ENCODE measurements around the gene PCDH18. TPM values are rescaled to one million over a fixed set of nuclear protein-coding genes. Genes with fewer than 3 reads are reported as not detected.

The PCDH18 gene
- total and polyA plus RNA-seq, 2 donors: 1.7 to 9.9 TPM

GRCh38 chr4:137533855-137534254 lies 1.6 kb upstream of the PCDH18 start:
- no peaks in the 10 kb centered on the region for H3K36me3 ChIP-seq (ENCODE audit: control insufficient read depth in 2 of 2, insufficient read depth in 2 of 2, low read length in 1 of 2)
- H3K27ac ChIP-seq (ENCODE audit: low read depth in 1 of 2, low read length in 1 of 2): no peak overlapping the region
- no peaks in the 10 kb centered on the region for H3K27me3 ChIP-seq (ENCODE audit: control insufficient read depth in 2 of 2, insufficient read depth in 1 of 2, low read length in 1 of 2)
- no peaks in the 10 kb centered on the region for H3K9me3 ChIP-seq (ENCODE audit: control insufficient read depth in 2 of 2, insufficient read depth in 1 of 2, low read length in 1 of 2)
- H3K4me1 ChIP-seq (ENCODE audit: control insufficient read depth in 2 of 2, insufficient read depth in 2 of 2, low read length in 2 of 2): no peaks in the 10 kb centered on the region
- WGBS: 84% methylated on average over 2 of the region's 2 CpGs
- no peak overlapping the region for H3K4me3 ChIP-seq (ENCODE audit: low read length in 2 of 2)
- no peak for DNase-seq (ENCODE audit: low read depth in 6 of 9, low spot score in 9 of 9)

- Histone ChIP-seq H3K4me1 (ENCODE audit: control insufficient read depth in 2 of 2, insufficient read depth in 2 of 2, low read length in 2 of 2) (no peaks in the 10 kb centered on the region), H3K27ac (ENCODE audit: low read depth in 1 of 2, low read length in 1 of 2) (peak overlapping the region in 1 of 2 donors; percentile 19), H3K27me3 (ENCODE audit: control insufficient read depth in 2 of 2, insufficient read depth in 1 of 2, low read length in 1 of 2) (no peaks in the 10 kb centered on the region), H3K36me3 (ENCODE audit: control insufficient read depth in 2 of 2, insufficient read depth in 2 of 2, low read length in 1 of 2) (no peaks in the 10 kb centered on the region), H3K4me3 (ENCODE audit: low read length in 2 of 2) (no peak overlapping the region), H3K9me3 (ENCODE audit: control insufficient read depth in 2 of 2, insufficient read depth in 1 of 2, low read length in 1 of 2) (no peaks in the 10 kb centered on the region)
- DNase-seq (ENCODE audit: low read depth in 6 of 9, low spot score in 9 of 9): no peak
- 14% methylated on average over 3 of the region's 3 CpGs for WGBS
Observed at GRCh38 chr4:137532869-137533236, 559 bp upstream of the PCDH18 start.

- DNase-seq (ENCODE audit: low read depth in 6 of 9, low spot score in 9 of 9): no peak
- Histone ChIP-seq H3K36me3 (ENCODE audit: control insufficient read depth in 2 of 2, insufficient read depth in 2 of 2, low read length in 1 of 2) (no peaks in the 10 kb centered on the region), H3K27ac (ENCODE audit: low read depth in 1 of 2, low read length in 1 of 2) (no peak overlapping the region), H3K9me3 (ENCODE audit: control insufficient read depth in 2 of 2, insufficient read depth in 1 of 2, low read length in 1 of 2) (no peaks in the 10 kb centered on the region), H3K27me3 (ENCODE audit: control insufficient read depth in 2 of 2, insufficient read depth in 1 of 2, low read length in 1 of 2) (no peaks in the 10 kb centered on the region), H3K4me3 (ENCODE audit: low read length in 2 of 2) (peak overlapping the region in 1 of 2 donors; percentile 22), H3K4me1 (ENCODE audit: control insufficient read depth in 2 of 2, insufficient read depth in 2 of 2, low read length in 2 of 2) (no peaks in the 10 kb centered on the region)
- WGBS: 26% methylated on average over 13 of the region's 13 CpGs
Observed at GRCh38 chr4:137531168-137531985, 917 bp downstream of the PCDH18 start.

GRCh38 chr4:137530176-137530575 lies 2.1 kb downstream of the PCDH18 start:
- Histone ChIP-seq H3K4me3 (ENCODE audit: low read length in 2 of 2) (peak overlapping the region in 1 of 2 donors; percentile 9), H3K9me3 (ENCODE audit: control insufficient read depth in 2 of 2, insufficient read depth in 1 of 2, low read length in 1 of 2) (no peaks in the 10 kb centered on the region), H3K36me3 (ENCODE audit: control insufficient read depth in 2 of 2, insufficient read depth in 2 of 2, low read length in 1 of 2) (no peaks in the 10 kb centered on the region), H3K27me3 (ENCODE audit: control insufficient read depth in 2 of 2, insufficient read depth in 1 of 2, low read length in 1 of 2) (no peaks in the 10 kb centered on the region), H3K27ac (ENCODE audit: low read depth in 1 of 2, low read length in 1 of 2) (no peak overlapping the region), H3K4me1 (ENCODE audit: control insufficient read depth in 2 of 2, insufficient read depth in 2 of 2, low read length in 2 of 2) (no peaks in the 10 kb centered on the region)
- DNase-seq (ENCODE audit: low read depth in 6 of 9, low spot score in 9 of 9): no peak
- 92% methylated on average over 7 of the region's 7 CpGs for WGBS

GRCh38 chr4:137529432-137529831 lies 2.9 kb downstream of the PCDH18 start:
- Histone ChIP-seq H3K27me3 (ENCODE audit: control insufficient read depth in 2 of 2, insufficient read depth in 1 of 2, low read length in 1 of 2) (no peaks in the 10 kb centered on the region), H3K27ac (ENCODE audit: low read depth in 1 of 2, low read length in 1 of 2) (no peak overlapping the region), H3K4me3 (ENCODE audit: low read length in 2 of 2) (peak overlapping the region in 1 of 2 donors; percentile 9), H3K36me3 (ENCODE audit: control insufficient read depth in 2 of 2, insufficient read depth in 2 of 2, low read length in 1 of 2) (no peaks in the 10 kb centered on the region), H3K4me1 (ENCODE audit: control insufficient read depth in 2 of 2, insufficient read depth in 2 of 2, low read length in 2 of 2) (no peaks in the 10 kb centered on the region), H3K9me3 (ENCODE audit: control insufficient read depth in 2 of 2, insufficient read depth in 1 of 2, low read length in 1 of 2) (no peaks in the 10 kb centered on the region)
- no peak for DNase-seq (ENCODE audit: low read depth in 6 of 9, low spot score in 9 of 9)
- WGBS: 79% methylated on average over 5 of the region's 5 CpGs

GRCh38 chr4:137528673-137529072 lies 3.6 kb downstream of the PCDH18 start:
- no peaks in the 10 kb centered on the region for H3K27me3 ChIP-seq (ENCODE audit: control insufficient read depth in 2 of 2, insufficient read depth in 1 of 2, low read length in 1 of 2)
- no peak overlapping the region for H3K4me3 ChIP-seq (ENCODE audit: low read length in 2 of 2)
- no peaks in the 10 kb centered on the region for H3K9me3 ChIP-seq (ENCODE audit: control insufficient read depth in 2 of 2, insufficient read depth in 1 of 2, low read length in 1 of 2)
- no peak overlapping the region for H3K27ac ChIP-seq (ENCODE audit: low read depth in 1 of 2, low read length in 1 of 2)
- H3K36me3 ChIP-seq (ENCODE audit: control insufficient read depth in 2 of 2, insufficient read depth in 2 of 2, low read length in 1 of 2): no peaks in the 10 kb centered on the region
- 91% methylated on average over 4 of the region's 4 CpGs for WGBS
- H3K4me1 ChIP-seq (ENCODE audit: control insufficient read depth in 2 of 2, insufficient read depth in 2 of 2, low read length in 2 of 2): no peaks in the 10 kb centered on the region
- no peak for DNase-seq (ENCODE audit: low read depth in 6 of 9, low spot score in 9 of 9)

- no peaks in the 10 kb centered on the region for H3K4me1 ChIP-seq (ENCODE audit: control insufficient read depth in 2 of 2, insufficient read depth in 2 of 2, low read length in 2 of 2)
- H3K9me3 ChIP-seq (ENCODE audit: control insufficient read depth in 2 of 2, insufficient read depth in 1 of 2, low read length in 1 of 2): no peaks in the 10 kb centered on the region
- no peak overlapping the region for H3K4me3 ChIP-seq (ENCODE audit: low read length in 2 of 2)
- H3K27ac ChIP-seq (ENCODE audit: low read depth in 1 of 2, low read length in 1 of 2): no peak overlapping the region
- no peaks in the 10 kb centered on the region for H3K27me3 ChIP-seq (ENCODE audit: control insufficient read depth in 2 of 2, insufficient read depth in 1 of 2, low read length in 1 of 2)
- no peak for DNase-seq (ENCODE audit: low read depth in 6 of 9, low spot score in 9 of 9)
- no peaks in the 10 kb centered on the region for H3K36me3 ChIP-seq (ENCODE audit: control insufficient read depth in 2 of 2, insufficient read depth in 2 of 2, low read length in 1 of 2)
Observed at GRCh38 chr4:137526681-137527080, 5.6 kb downstream of the PCDH18 start.

GRCh38 chr4:137524725-137525369 lies 7.4 kb downstream of the PCDH18 start:
- Histone ChIP-seq H3K36me3 (ENCODE audit: control insufficient read depth in 2 of 2, insufficient read depth in 2 of 2, low read length in 1 of 2) (no peaks in the 10 kb centered on the region), H3K27ac (ENCODE audit: low read depth in 1 of 2, low read length in 1 of 2) (no peak overlapping the region), H3K4me1 (ENCODE audit: control insufficient read depth in 2 of 2, insufficient read depth in 2 of 2, low read length in 2 of 2) (no peaks in the 10 kb centered on the region), H3K4me3 (ENCODE audit: low read length in 2 of 2) (no peak overlapping the region), H3K27me3 (ENCODE audit: control insufficient read depth in 2 of 2, insufficient read depth in 1 of 2, low read length in 1 of 2) (no peaks in the 10 kb centered on the region), H3K9me3 (ENCODE audit: control insufficient read depth in 2 of 2, insufficient read depth in 1 of 2, low read length in 1 of 2) (no peaks in the 10 kb centered on the region)
- 84% methylated on average over 4 of the region's 4 CpGs for WGBS
- DNase-seq (ENCODE audit: low read depth in 6 of 9, low spot score in 9 of 9): peak in 1 of 9 donors; percentile 8

GRCh38 chr4:137523329-137523728 lies 9.0 kb downstream of the PCDH18 start:
- Histone ChIP-seq H3K4me3 (ENCODE audit: low read length in 2 of 2) (no peak overlapping the region), H3K27me3 (ENCODE audit: control insufficient read depth in 2 of 2, insufficient read depth in 1 of 2, low read length in 1 of 2) (no peaks in the 10 kb centered on the region), H3K36me3 (ENCODE audit: control insufficient read depth in 2 of 2, insufficient read depth in 2 of 2, low read length in 1 of 2) (no peaks in the 10 kb centered on the region), H3K9me3 (ENCODE audit: control insufficient read depth in 2 of 2, insufficient read depth in 1 of 2, low read length in 1 of 2) (no peaks in the 10 kb centered on the region), H3K27ac (ENCODE audit: low read depth in 1 of 2, low read length in 1 of 2) (no peak overlapping the region), H3K4me1 (ENCODE audit: control insufficient read depth in 2 of 2, insufficient read depth in 2 of 2, low read length in 2 of 2) (no peaks in the 10 kb centered on the region)
- no peak for DNase-seq (ENCODE audit: low read depth in 6 of 9, low spot score in 9 of 9)
- 87% methylated on average over 1 of the region's 1 CpG for WGBS

Measured in thymus (tissue), 11 donors.